ENCODE results near the gene HBA2. TPM values are rescaled to one million over a fixed set of nuclear protein-coding genes. Genes with fewer than 3 reads are reported as not detected.
A peak's percentile ranks its signal among the peaks of the same experiment; 100 is the strongest.

Gene HBA2
- total and polyA plus RNA-seq, 9 of the 15 experiments (the other 6 are each of a cell fraction or from before 2014, with no cell fraction given): 40.4 to 853 (median 286) TPM

DNA sequence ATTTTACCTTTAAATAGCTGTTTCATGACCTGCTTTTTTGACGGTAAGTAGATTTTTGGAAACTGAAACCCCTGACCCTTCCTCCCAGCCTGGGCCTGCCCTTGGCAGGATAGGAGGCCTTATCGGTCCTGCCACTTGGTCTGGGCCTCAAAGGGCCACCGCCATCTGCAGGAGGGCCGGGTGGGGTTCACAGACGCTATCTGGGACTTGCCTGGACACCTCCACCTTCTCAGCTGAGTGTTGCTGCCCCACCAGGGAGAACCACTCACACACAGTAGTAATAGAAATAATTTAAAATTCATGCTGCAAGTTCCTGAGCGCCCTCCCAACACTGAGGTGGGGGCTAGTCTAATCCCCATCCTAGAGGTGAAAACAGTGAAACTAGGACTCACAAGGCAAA is 29.6 kb upstream of the HBA2 start (continued):
- TF ChIP-seq, protein P1, sequence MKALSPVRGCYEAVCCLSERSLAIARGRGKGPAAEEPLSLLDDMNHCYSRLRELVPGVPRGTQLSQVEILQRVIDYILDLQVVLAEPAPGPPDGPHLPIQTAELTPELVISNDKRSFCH (CRISPR knock-in tag; IDR thresholded peaks at IDR 0.05): no peak
- TF ChIP-seq, protein P1 (tag; IDR thresholded peaks at IDR 0.05): no peak
- TF ChIP-seq EGR1 (conservative IDR thresholded peaks at IDR 0.05) (peak; percentile 24; the same call in 1 of the 2 replicates), POLR2A (conservative IDR thresholded peaks at IDR 0.05) (no peak), NCOA4 (IDR thresholded peaks at IDR 0.05; ENCODE audit: partially characterized antibody) (no peak), ZNF324 (CRISPR knock-in tag; IDR thresholded peaks at IDR 0.05) (no peak), ZNF431 (CRISPR knock-in tag; IDR thresholded peaks at IDR 0.05) (no peak), ZNF830 (CRISPR knock-in tag; IDR thresholded peaks at IDR 0.05) (no peak), MAZ (CRISPR knock-in tag; conservative IDR thresholded peaks at IDR 0.05 in 1 of 2, IDR thresholded peaks at IDR 0.05 in 1 of 2) (peak; percentile 61 to 71; a peak in 3 of 4 replicates), NR2C1 (IDR thresholded peaks at IDR 0.05) (peak; percentile 68), NR2C1 (tag; IDR thresholded peaks at IDR 0.05) (0 out of 2 replicates have a peak, but pooled peaks have one; percentile 46), KDM4B (IDR thresholded peaks at IDR 0.05; ENCODE audit: borderline replicate concordance in 2 of 2, low read depth in 1 of 2) (no peak), ASH1L (IDR thresholded peaks at IDR 0.05; ENCODE audit: borderline replicate concordance, low read depth, partially characterized antibody) (no peak), ZNF354B (CRISPR knock-in tag; IDR thresholded peaks at IDR 0.05) (no peak; the same call in 1 of the 2 replicates), SMAD1 (IDR thresholded peaks at IDR 0.05; ENCODE audit: low read depth, low read length, partially characterized antibody) (peak; percentile 42), RB1 (IDR thresholded peaks at IDR 0.05; ENCODE audit: low read depth) (peak; percentile 65; the same call in 1 of the 2 replicates), NR1H2 (CRISPR knock-in tag; IDR thresholded peaks at IDR 0.05) (no peak), GTF2E2 (tag; IDR thresholded peaks at IDR 0.05) (no peak), MYBL2 (IDR thresholded peaks at IDR 0.05; ENCODE audit: low read depth) (no peak), MYBL2 (CRISPR knock-in tag; IDR thresholded peaks at IDR 0.05; ENCODE audit: borderline replicate concordance) (no peak), BCL6 (CRISPR knock-in tag; IDR thresholded peaks at IDR 0.05) (no peak)
- TF ChIP-seq, protein P2, sequence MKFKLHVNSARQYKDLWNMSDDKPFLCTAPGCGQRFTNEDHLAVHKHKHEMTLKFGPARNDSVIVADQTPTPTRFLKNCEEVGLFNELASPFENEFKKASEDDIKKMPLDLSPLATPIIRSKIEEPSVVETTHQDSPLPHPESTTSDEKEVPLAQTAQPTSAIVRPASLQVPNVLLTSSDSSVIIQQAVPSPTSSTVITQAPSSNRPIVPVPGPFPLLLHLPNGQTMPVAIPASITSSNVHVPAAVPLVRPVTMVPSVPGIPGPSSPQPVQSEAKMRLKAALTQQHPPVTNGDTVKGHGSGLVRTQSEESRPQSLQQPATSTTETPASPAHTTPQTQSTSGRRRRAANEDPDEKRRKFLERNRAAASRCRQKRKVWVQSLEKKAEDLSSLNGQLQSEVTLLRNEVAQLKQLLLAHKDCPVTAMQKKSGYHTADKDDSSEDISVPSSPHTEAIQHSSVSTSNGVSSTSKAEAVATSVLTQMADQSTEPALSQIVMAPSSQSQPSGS (CRISPR knock-in tag; IDR thresholded peaks at IDR 0.05): no peak
- TF ChIP-seq, protein P3, sequence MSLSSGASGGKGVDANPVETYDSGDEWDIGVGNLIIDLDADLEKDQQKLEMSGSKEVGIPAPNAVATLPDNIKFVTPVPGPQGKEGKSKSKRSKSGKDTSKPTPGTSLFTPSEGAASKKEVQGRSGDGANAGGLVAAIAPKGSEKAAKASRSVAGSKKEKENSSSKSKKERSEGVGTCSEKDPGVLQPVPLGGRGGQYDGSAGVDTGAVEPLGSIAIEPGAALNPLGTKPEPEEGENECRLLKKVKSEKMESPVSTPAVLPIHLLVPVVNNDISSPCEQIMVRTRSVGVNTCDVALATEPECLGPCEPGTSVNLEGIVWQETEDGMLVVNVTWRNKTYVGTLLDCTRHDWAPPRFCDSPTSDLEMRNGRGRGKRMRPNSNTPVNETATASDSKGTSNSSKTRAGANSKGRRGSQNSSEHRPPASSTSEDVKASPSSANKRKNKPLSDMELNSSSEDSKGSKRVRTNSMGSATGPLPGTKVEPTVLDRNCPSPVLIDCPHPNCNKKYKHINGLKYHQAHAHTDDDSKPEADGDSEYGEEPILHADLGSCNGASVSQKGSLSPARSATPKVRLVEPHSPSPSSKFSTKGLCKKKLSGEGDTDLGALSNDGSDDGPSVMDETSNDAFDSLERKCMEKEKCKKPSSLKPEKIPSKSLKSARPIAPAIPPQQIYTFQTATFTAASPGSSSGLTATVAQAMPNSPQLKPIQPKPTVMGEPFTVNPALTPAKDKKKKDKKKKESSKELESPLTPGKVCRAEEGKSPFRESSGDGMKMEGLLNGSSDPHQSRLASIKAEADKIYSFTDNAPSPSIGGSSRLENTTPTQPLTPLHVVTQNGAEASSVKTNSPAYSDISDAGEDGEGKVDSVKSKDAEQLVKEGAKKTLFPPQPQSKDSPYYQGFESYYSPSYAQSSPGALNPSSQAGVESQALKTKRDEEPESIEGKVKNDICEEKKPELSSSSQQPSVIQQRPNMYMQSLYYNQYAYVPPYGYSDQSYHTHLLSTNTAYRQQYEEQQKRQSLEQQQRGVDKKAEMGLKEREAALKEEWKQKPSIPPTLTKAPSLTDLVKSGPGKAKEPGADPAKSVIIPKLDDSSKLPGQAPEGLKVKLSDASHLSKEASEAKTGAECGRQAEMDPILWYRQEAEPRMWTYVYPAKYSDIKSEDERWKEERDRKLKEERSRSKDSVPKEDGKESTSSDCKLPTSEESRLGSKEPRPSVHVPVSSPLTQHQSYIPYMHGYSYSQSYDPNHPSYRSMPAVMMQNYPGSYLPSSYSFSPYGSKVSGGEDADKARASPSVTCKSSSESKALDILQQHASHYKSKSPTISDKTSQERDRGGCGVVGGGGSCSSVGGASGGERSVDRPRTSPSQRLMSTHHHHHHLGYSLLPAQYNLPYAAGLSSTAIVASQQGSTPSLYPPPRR (CRISPR knock-in tag; IDR thresholded peaks at IDR 0.05; ENCODE audit: borderline replicate concordance): no peak
